Fibroblast of the aortic adventitia (primary cell): ENCODE data around the gene ANKRD13D. TPM values are rescaled to one million over a fixed set of nuclear protein-coding genes. Genes with fewer than 3 reads are reported as not detected.

Source experiments
- DNase-seq: peaks from one replicate; pipeline ENCODE4 v3.0.0-alpha.2; 2010; ENCODE audit warnings: low read depth
- H3K4me3 ChIP-seq: 2 replicates; pipeline ENCODE4 v1.5.1; 2011; ENCODE audit warnings: low read depth, mild to moderate bottlenecking, control low read depth, low read length, moderate library complexity
- total RNA-seq: library from RNA; depleted of rRNA; stranded (reverse); fragments of >200 nt; gene quantifications from 2 replicates; pipeline ENCODE4 v1.2.3, GENCODE V29; 2012; ENCODE audit warnings: low replicate concordance
- TF ChIP-seq, protein P1 (sequence below): IDR thresholded peaks from 2 replicates; pipeline ENCODE4 v1.5.1; 2011; ENCODE audit warnings: mild to moderate bottlenecking, low read length, control low read depth, inconsistent platforms; ENCODE audit not compliant: insufficient read depth

The ANKRD13D gene
- total RNA-seq, 1 donor, result 25.3 TPM

- no peak for DNase-seq
- TF ChIP-seq, protein P1, sequence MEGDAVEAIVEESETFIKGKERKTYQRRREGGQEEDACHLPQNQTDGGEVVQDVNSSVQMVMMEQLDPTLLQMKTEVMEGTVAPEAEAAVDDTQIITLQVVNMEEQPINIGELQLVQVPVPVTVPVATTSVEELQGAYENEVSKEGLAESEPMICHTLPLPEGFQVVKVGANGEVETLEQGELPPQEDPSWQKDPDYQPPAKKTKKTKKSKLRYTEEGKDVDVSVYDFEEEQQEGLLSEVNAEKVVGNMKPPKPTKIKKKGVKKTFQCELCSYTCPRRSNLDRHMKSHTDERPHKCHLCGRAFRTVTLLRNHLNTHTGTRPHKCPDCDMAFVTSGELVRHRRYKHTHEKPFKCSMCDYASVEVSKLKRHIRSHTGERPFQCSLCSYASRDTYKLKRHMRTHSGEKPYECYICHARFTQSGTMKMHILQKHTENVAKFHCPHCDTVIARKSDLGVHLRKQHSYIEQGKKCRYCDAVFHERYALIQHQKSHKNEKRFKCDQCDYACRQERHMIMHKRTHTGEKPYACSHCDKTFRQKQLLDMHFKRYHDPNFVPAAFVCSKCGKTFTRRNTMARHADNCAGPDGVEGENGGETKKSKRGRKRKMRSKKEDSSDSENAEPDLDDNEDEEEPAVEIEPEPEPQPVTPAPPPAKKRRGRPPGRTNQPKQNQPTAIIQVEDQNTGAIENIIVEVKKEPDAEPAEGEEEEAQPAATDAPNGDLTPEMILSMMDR, result no peak
- no peak overlapping the region for H3K4me3 ChIP-seq
These were observed 41.1 kb upstream of the ANKRD13D start for GRCh38 chr11:67247946-67248550.

- DNase-seq, result no peak
- no peak overlapping the region for H3K4me3 ChIP-seq
- TF ChIP-seq, protein P1, result no peak
These were observed 40.5 kb upstream of the ANKRD13D start for GRCh38 chr11:67248653-67249052.

DNA sequence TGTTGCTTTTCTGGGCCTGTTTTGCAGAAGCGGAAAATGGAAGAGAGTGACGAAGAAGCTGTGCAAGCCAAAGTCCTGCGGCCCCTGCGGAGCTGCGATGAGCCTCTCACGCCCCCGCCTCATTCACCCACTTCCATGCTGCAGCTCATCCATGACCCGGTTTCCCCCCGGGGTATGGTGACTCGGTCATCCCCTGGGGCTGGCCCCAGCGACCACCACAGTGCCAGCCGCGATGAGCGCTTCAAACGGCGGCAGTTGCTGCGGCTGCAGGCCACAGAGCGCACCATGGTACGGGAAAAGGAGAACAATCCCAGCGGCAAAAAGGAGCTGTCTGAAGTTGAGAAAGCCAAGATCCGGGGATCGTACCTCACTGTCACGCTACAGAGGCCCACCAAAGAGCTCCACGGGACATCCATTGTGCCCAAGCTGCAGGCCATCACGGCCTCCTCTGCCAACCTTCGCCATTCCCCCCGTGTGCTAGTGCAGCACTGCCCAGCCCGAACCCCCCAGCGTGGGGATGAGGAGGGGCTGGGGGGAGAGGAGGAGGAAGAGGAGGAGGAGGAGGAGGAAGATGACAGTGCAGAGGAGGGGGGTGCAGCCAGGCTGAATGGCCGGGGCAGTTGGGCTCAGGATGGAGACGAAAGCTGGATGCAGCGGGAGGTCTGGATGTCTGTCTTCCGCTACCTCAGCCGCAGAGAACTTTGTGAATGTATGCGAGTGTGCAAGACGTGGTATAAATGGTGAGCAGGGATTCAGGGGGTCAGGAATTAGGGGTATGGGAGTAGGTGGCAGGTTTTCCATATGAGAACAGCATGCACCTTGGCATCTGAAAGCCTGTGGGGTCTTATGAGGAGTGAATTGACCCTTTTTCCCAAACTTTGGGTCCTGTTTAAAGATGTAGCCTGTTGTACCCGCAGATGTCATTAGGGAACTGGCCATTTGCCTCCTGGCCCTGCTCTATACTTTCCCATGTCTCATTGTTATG is 38.8 kb upstream of the ANKRD13D start:
- no peak overlapping the region for H3K4me3 ChIP-seq
- no peak for DNase-seq
- TF ChIP-seq, protein P1, result no peak

DNA sequence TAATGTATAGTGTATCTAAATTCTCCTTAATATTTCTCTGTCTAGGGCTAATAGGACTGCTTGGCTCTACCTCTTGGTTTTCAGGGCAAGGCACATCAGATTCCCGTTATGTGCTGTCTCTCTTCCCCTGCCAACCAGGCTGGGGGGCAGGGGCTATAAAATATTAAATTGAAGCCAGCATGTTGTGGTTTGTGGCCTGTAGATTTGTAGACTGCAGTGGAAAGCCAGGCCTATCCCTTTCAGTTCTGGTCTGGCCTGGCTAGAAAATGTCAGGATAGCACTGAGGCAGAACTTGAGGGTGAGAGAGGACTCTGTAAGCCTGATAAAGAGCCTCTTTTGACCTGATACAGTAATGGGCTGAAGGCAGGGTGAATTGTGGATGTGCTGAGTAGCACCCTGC is 37.3 kb upstream of the ANKRD13D start:
- TF ChIP-seq, protein P1, result no peak
- no peak for DNase-seq
- no peak overlapping the region for H3K4me3 ChIP-seq

- TF ChIP-seq, protein P1, result peak; percentile 23
- no peak overlapping the region for H3K4me3 ChIP-seq
- peak; percentile 33 for DNase-seq
These were observed 36.3 kb upstream of the ANKRD13D start for GRCh38 chr11:67252831-67253239.

DNA sequence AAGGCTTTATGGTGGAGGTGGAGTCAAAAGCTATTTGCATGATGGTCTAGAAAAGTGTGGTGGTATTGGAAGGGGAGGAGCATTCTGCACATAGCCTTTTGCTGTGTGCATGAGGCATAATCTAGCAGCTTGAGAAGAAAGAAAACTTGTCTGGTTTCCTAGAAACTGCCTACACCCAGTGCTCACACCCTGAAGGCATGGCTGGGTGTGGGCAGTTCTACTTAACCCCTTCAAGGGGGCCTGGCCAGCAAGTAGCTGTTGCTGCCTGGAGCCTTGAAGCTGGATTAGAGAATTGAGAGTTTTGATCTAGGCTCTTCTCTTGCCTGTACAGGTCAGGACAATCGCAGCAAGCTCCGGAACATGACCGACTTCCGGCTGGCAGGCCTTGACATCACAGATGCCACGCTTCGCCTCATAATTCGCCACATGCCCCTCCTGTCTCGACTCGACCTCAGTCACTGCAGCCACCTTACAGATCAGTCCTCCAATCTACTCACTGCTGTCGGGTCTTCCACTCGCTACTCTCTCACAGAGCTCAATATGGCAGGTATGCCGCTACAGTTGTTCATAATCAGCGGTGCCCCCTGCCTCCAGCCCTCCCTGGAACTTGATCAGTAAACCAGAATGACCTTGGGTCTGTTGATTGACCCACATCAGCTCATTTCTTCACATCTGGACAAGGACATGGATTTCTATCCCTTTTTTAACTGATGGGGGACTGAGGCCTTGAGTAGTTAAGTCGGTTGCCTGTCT is 35.1 kb upstream of the ANKRD13D start:
- DNase-seq, result no peak
- H3K4me3 ChIP-seq, result no peak overlapping the region
- TF ChIP-seq, protein P1, result no peak
